Ovary (tissue), 3 donors: ENCODE data around the gene AFAP1.

Experiments
- EP300 ChIP-seq: sonication (generic); formaldehyde crosslinking; IDR thresholded peaks from one replicate; pipeline ENCODE4 v1.6.1; 2017; ENCODE audit warnings: antibody characterized with exemption
- TF ChIP-seq, protein P1 (sequence below), 3 donors: fragments of 450-650 bp in 2 of 3; fragments of 200-600 bp in 1 of 3; IDR thresholded peaks; one replicate each; pipeline versions ENCODE4 v1.5.1 to v1.8.0; 2016 to 2022; ENCODE audit warnings: antibody characterized with exemption in 3 of 3, mild to moderate bottlenecking in 1 of 3
- donor health status: DM: no; HTN: no; CAD: no.

DNA sequence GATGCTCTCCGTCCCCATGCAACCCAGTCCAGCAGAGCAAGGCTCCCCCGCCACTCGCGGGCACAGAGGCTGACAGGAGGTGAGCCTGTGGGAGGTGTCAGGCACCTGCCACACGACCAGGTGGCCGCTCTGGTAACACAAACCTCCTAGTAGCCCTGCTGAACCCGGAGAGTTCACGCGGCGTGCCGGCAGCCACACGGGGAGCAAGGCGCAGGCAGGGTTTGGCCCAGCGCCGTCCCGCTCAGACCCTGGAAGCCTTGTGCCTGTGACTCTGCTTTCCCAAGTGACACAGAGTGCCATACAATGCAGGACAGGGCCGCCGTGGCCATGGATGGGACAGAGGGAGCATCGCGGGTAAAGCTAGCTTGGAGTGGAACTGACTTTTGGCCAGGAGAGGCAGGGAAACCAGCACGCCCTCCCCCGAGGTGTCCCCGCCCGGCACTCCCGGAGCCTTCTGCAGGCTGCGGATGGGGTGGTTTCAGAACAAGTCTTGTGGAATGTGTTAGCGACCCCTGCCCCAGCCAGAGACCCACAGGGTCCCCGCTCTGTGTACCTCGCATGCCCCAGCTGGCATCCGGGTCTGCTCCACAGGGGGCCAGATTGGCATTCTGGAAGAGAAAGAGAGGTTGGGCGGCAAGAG lies 44.7 kb upstream of the AFAP1 start:
- TF ChIP-seq, protein P1, sequence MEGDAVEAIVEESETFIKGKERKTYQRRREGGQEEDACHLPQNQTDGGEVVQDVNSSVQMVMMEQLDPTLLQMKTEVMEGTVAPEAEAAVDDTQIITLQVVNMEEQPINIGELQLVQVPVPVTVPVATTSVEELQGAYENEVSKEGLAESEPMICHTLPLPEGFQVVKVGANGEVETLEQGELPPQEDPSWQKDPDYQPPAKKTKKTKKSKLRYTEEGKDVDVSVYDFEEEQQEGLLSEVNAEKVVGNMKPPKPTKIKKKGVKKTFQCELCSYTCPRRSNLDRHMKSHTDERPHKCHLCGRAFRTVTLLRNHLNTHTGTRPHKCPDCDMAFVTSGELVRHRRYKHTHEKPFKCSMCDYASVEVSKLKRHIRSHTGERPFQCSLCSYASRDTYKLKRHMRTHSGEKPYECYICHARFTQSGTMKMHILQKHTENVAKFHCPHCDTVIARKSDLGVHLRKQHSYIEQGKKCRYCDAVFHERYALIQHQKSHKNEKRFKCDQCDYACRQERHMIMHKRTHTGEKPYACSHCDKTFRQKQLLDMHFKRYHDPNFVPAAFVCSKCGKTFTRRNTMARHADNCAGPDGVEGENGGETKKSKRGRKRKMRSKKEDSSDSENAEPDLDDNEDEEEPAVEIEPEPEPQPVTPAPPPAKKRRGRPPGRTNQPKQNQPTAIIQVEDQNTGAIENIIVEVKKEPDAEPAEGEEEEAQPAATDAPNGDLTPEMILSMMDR (IDR thresholded peaks at IDR 0.05): no peak
- TF ChIP-seq EP300: no peak
